Endothelial cell of umbilical vein (primary cell): ENCODE results near the gene CHST7. TPM values are rescaled to one million over a fixed set of nuclear protein-coding genes. Genes with fewer than 3 reads are reported as not detected.

Experiments used
- BruUV-seq: library from RNA; stranded (reverse); fragments of 400-500 nt; replicated peaks from 2 replicates; lab custom pipeline; 2021; lab: Mats Ljungman, UMichigan
- CTCF ChIA-PET: fragments of 300-600, 350-600 bp; sonication (Branson Sonifier 250); formaldehyde crosslinking; loops from one replicate; lab custom pipeline; 2021; ENCODE audit warnings: antibody characterized with exemption, inconsistent platforms; lab: Charles Lee
- POLR2A ChIA-PET: fragments of 300-600, 350-600 bp; sonication (Branson Sonifier 250); formaldehyde crosslinking; loops from one replicate; lab custom pipeline; 2021; ENCODE audit warnings: antibody characterized with exemption, inconsistent platforms; lab: Charles Lee
- DNase-seq: peaks from one replicate; pipeline ENCODE4 v3.0.0-alpha.2; 2011; ENCODE audit warnings: low read depth, low spot score
- FAIRE-seq: peaks from 2 replicates; lab custom pipeline; 2011; peaks lifted over from hg19 to GRCh38; lab: Jason Lieb, UNC
- H2AFZ ChIP-seq: 2 replicates; pipeline ENCODE4 v1.6.0; 2012; ENCODE audit warnings: low read depth, low read length, control low read depth, inconsistent platforms
- H3K27ac ChIP-seq: 2 replicates; pipeline ENCODE4 v1.5.1; 2011; ENCODE audit warnings: low read depth, mild to moderate bottlenecking, control low read depth, low read length, moderate library complexity; ENCODE audit not compliant: insufficient read depth
- H3K27me3 ChIP-seq, 2 experiments: 2 replicates each; pipeline versions ENCODE4 v1.6.0 to v1.6.1; 2011; ENCODE audit warnings: low read length in 2 of 2, mixed read lengths in 1 of 2; ENCODE audit not compliant: control insufficient read depth in 2 of 2, insufficient read depth in 2 of 2
- H3K36me3 ChIP-seq, 2 experiments: 2 replicates in 1 of 2; 3 replicates in 1 of 2; pipeline ENCODE4 v1.5.1; 2011; ENCODE audit warnings: low read length in 2 of 2, mild to moderate bottlenecking in 1 of 2, moderate library complexity in 1 of 2; ENCODE audit not compliant: control insufficient read depth in 2 of 2, insufficient read depth in 2 of 2; ENCODE audit errors: extremely low read depth in 1 of 2
- H3K4me1 ChIP-seq: 3 replicates; pipeline ENCODE4 v1.5.1; 2011; ENCODE audit warnings: mild to moderate bottlenecking, low read length; ENCODE audit not compliant: control insufficient read depth, insufficient read depth; ENCODE audit errors: extremely low read depth
- H3K4me2 ChIP-seq: 2 replicates; pipeline ENCODE4 v1.6.1; 2011; ENCODE audit warnings: low read length, control low read depth, mixed read lengths; ENCODE audit not compliant: insufficient read depth
- H3K4me3 ChIP-seq, 3 experiments: fragments of 200-600 bp in 1 of 3; sonication (generic), shearing (Covaris generic) in 1 of 3; replicated peaks in 1 of 3; 2 replicates each; pipeline ENCODE4 v1.5.1; 2011 to 2016; ENCODE audit warnings: control low read depth in 3 of 3, low read length in 3 of 3, mild to moderate bottlenecking in 2 of 3, inconsistent platforms in 1 of 3, low read depth in 1 of 3, moderate library complexity in 1 of 3; ENCODE audit not compliant: insufficient read depth in 1 of 3
- H3K79me2 ChIP-seq: 2 replicates; pipeline ENCODE4 v1.6.0; 2012; ENCODE audit warnings: low read length, inconsistent platforms; ENCODE audit not compliant: control insufficient read depth, insufficient read depth
- H3K9ac ChIP-seq: replicated peaks from 2 replicates; pipeline ENCODE3; 2011; ENCODE audit warnings: low read length, control low read depth; ENCODE audit not compliant: insufficient read depth; ENCODE audit errors: extremely low read depth
- H3K9me1 ChIP-seq: replicated peaks from 3 replicates; pipeline ENCODE4 v1.6.0; 2011; ENCODE audit warnings: mild to moderate bottlenecking, low read length; ENCODE audit not compliant: control insufficient read depth, insufficient read depth; ENCODE audit errors: extremely low read depth
- H3K9me3 ChIP-seq: replicated peaks from 2 replicates; pipeline ENCODE4 v1.5.1; 2012; ENCODE audit warnings: low read length, inconsistent platforms; ENCODE audit not compliant: control insufficient read depth, insufficient read depth
- H4K20me1 ChIP-seq: replicated peaks from 2 replicates; pipeline ENCODE3; 2011; ENCODE audit warnings: mild to moderate bottlenecking, low read length; ENCODE audit not compliant: control insufficient read depth, insufficient read depth; ENCODE audit errors: extremely low read depth
- EZH2 ChIP-seq: IDR thresholded peaks from 2 replicates; pipeline ENCODE4 v1.6.1; 2012; ENCODE audit warnings: borderline replicate concordance, low read depth, mild to moderate bottlenecking, moderate library complexity, low read length, inconsistent platforms; ENCODE audit not compliant: severe bottlenecking
- FOS ChIP-seq: IDR thresholded peaks from 2 replicates; pipeline ENCODE4 v1.6.1; 2011; ENCODE audit warnings: mild to moderate bottlenecking, low read length, moderate library complexity, borderline replicate concordance; ENCODE audit not compliant: insufficient read depth
- GATA2 ChIP-seq: IDR thresholded peaks from 2 replicates; pipeline ENCODE4 v1.7.0; 2011; ENCODE audit warnings: low read depth, mild to moderate bottlenecking, moderate library complexity, mixed read lengths, low read length; ENCODE audit not compliant: insufficient read length, insufficient read depth
- JUN ChIP-seq: IDR thresholded peaks from 2 replicates; pipeline ENCODE4 v1.6.1; 2011; ENCODE audit warnings: borderline replicate concordance, low read depth; ENCODE audit not compliant: insufficient read length, insufficient read depth
- MYC ChIP-seq: IDR thresholded peaks from one replicate; pipeline ENCODE4 v1.6.1; 2011; ENCODE audit warnings: mild to moderate bottlenecking, low read depth, low read length
- POLR2A ChIP-seq: IDR thresholded peaks from 2 replicates; pipeline ENCODE4 v1.6.1; 2012; ENCODE audit warnings: low read depth, mild to moderate bottlenecking, control low read depth, low read length
- POLR2AphosphoS5 ChIP-seq: IDR thresholded peaks from 2 replicates; pipeline ENCODE4 v1.6.1; 2012; ENCODE audit warnings: low read depth, mild to moderate bottlenecking, control low read depth, low read length, moderate library complexity; ENCODE audit not compliant: insufficient read depth
- dilution Hi-C: fragments of 300-500 bp; cut with MboI; formaldehyde crosslinking; loops from one replicate; pipeline ENCODE4 v1.15.0; 2019; ENCODE audit warnings: low sequenced_read_pairs; ENCODE audit not compliant: extremely low pct_ligation_motif_present
- intact Hi-C: fragments of 100-400 bp; cut with micrococcal nuclease; formaldehyde crosslinking; loops from one replicate; pipeline ENCODE4 v1.10.0; 2022
- polyA plus RNA-seq, 4 experiments: library from polyadenylated mRNA; depleted of rRNA in 3 of 4; stranded (reverse) in 3 of 4; unstranded in 1 of 4; fragments of >200 nt; gene quantifications; 2 replicates each; pipeline versions ENCODE4 v1.2.1 to v1.2.3, GENCODE V29; 2011 to 2012; ENCODE audit warnings: missing spikeins in 1 of 4
- total RNA-seq: library from RNA; stranded (reverse); gene quantifications from 2 replicates; pipeline ENCODE4 v1.2.3, GENCODE V29; 2021
- TF ChIP-seq, protein P1 (sequence below): IDR thresholded peaks from 2 replicates; pipeline ENCODE4 v1.6.1; 2011; ENCODE audit not compliant: insufficient read depth, insufficient read length
- TF ChIP-seq, protein P2 (sequence below), 2 donors: IDR thresholded peaks; 1 replicate in 1 of 2; 2 replicates in 1 of 2; pipeline ENCODE4 v1.5.1; 2011; ENCODE audit warnings: low read length in 2 of 2, mild to moderate bottlenecking in 2 of 2, moderate library complexity in 2 of 2, control low read depth in 1 of 2, inconsistent platforms in 1 of 2, low read depth in 1 of 2; ENCODE audit not compliant: insufficient read depth in 1 of 2; ENCODE audit errors: extremely low read depth in 1 of 2

The CHST7 gene
- total and polyA plus RNA-seq, 2 donors (not counting 3 experiments of a cell fraction or from before 2014, with no cell fraction given) = 4.5 to 11.2 TPM

DNA sequence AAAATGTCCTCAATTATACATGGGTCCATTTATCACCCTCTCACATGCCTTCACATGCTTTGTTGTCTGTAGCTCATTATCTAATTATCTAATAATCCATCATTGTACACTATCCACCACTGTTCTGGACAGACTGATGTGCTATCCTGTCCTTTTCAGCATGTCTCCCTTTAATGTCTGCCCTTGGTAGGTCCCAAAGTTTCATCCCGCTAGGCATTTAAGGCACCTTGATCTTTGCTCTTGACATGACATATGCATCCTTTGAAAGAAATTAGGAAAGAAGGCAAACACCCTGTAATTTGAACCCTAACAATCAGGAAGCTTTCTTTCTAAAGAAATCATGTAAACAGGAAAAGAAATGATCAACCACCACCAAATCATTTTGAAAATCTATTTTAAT lies 5.7 kb downstream of the CHST7 start:
- dilution Hi-C loops = no loop called here
- Histone ChIP-seq H3K79me2 (peaks cover 9% of the 10 kb centered on the region), H2AFZ (no peak overlapping the region), H3K4me2 (no peak overlapping the region), H3K27me3 (no peaks in the 10 kb centered on the region), H3K36me3 (no peaks in the 10 kb centered on the region), H3K27ac (no peak overlapping the region), H3K9me3 (no peaks in the 10 kb centered on the region), H3K4me3 (no peak overlapping the region), H3K4me1 (peaks cover 40% of the 10 kb centered on the region), H3K9me1 (no peaks in the 10 kb centered on the region), H3K9ac (no peak overlapping the region), H4K20me1 (no peaks in the 10 kb centered on the region)
- FAIRE-seq (peak; percentile 24), DNase-seq (no peak)
- ChIA-PET POLR2A (no interaction called here), CTCF (interaction anchor here (0.8 to 1.0 kb wide), 3 partner anchors 9 to 24 kb away, joined by 3 to 4 read pairs (median 3); no protein-coding TSS in a partner anchor)
- TF ChIP-seq, protein P1, sequence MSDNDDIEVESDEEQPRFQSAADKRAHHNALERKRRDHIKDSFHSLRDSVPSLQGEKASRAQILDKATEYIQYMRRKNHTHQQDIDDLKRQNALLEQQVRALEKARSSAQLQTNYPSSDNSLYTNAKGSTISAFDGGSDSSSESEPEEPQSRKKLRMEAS = no peak
- TF ChIP-seq MYC (no peak), POLR2AphosphoS5 (no peak), GATA2 (no peak), POLR2A (no peak), EZH2 (no peak), FOS (no peak), JUN (no peak)
- TF ChIP-seq, protein P2, sequence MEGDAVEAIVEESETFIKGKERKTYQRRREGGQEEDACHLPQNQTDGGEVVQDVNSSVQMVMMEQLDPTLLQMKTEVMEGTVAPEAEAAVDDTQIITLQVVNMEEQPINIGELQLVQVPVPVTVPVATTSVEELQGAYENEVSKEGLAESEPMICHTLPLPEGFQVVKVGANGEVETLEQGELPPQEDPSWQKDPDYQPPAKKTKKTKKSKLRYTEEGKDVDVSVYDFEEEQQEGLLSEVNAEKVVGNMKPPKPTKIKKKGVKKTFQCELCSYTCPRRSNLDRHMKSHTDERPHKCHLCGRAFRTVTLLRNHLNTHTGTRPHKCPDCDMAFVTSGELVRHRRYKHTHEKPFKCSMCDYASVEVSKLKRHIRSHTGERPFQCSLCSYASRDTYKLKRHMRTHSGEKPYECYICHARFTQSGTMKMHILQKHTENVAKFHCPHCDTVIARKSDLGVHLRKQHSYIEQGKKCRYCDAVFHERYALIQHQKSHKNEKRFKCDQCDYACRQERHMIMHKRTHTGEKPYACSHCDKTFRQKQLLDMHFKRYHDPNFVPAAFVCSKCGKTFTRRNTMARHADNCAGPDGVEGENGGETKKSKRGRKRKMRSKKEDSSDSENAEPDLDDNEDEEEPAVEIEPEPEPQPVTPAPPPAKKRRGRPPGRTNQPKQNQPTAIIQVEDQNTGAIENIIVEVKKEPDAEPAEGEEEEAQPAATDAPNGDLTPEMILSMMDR (IDR thresholded peaks at IDR 0.05; ENCODE audit: extremely low read depth in 1 of 2, insufficient read depth in 1 of 2, low read depth in 1 of 2, low read length in 2 of 2) = no peak
- intact Hi-C loops = loop anchor here (10.0 kb wide), 1 partner anchor 216 kb away; no protein-coding TSS in a partner anchor
- no TSS peak for BruUV-seq
